PFSK-1 (cell line): ENCODE measurements around the gene TSSK6.

Source experiments
- FOXP2 ChIP-seq: optimal IDR thresholded peaks from 2 replicates; pipeline ENCODE3; 2011; ENCODE audit warnings: borderline replicate concordance, control low read depth, inconsistent platforms; ENCODE audit not compliant: insufficient read depth; ENCODE audit errors: extremely low read length, extremely low read depth
- POLR2AphosphoS5 ChIP-seq: IDR thresholded peaks from 2 replicates; pipeline ENCODE4 v1.6.1; 2012; ENCODE audit warnings: low read depth, mild to moderate bottlenecking, control low read depth, low read length, moderate library complexity
- SIN3A ChIP-seq: IDR thresholded peaks from 2 replicates; pipeline ENCODE4 v1.6.1; 2012; ENCODE audit warnings: mild to moderate bottlenecking, low read length, moderate library complexity, borderline replicate concordance; ENCODE audit not compliant: insufficient read depth
- TAF1 ChIP-seq: IDR thresholded peaks from 2 replicates; pipeline ENCODE4 v1.6.1; 2012; ENCODE audit warnings: low read length, control low read depth, borderline replicate concordance; ENCODE audit not compliant: insufficient read depth
- TF ChIP-seq, protein P1 (sequence below), 2 experiments: IDR thresholded peaks; 2 replicates each; pipeline versions ENCODE4 v1.6.1 to v1.8.0; 2011 to 2012; ENCODE audit warnings: low read depth in 2 of 2, low read length in 2 of 2, control low read depth in 1 of 2, inconsistent platforms in 1 of 2, mild to moderate bottlenecking in 1 of 2, moderate library complexity in 1 of 2; ENCODE audit not compliant: insufficient read depth in 1 of 2

GRCh38 chr19:19535311-19536191 lies 20.2 kb upstream of the TSSK6 start:
- TF ChIP-seq, protein P1, sequence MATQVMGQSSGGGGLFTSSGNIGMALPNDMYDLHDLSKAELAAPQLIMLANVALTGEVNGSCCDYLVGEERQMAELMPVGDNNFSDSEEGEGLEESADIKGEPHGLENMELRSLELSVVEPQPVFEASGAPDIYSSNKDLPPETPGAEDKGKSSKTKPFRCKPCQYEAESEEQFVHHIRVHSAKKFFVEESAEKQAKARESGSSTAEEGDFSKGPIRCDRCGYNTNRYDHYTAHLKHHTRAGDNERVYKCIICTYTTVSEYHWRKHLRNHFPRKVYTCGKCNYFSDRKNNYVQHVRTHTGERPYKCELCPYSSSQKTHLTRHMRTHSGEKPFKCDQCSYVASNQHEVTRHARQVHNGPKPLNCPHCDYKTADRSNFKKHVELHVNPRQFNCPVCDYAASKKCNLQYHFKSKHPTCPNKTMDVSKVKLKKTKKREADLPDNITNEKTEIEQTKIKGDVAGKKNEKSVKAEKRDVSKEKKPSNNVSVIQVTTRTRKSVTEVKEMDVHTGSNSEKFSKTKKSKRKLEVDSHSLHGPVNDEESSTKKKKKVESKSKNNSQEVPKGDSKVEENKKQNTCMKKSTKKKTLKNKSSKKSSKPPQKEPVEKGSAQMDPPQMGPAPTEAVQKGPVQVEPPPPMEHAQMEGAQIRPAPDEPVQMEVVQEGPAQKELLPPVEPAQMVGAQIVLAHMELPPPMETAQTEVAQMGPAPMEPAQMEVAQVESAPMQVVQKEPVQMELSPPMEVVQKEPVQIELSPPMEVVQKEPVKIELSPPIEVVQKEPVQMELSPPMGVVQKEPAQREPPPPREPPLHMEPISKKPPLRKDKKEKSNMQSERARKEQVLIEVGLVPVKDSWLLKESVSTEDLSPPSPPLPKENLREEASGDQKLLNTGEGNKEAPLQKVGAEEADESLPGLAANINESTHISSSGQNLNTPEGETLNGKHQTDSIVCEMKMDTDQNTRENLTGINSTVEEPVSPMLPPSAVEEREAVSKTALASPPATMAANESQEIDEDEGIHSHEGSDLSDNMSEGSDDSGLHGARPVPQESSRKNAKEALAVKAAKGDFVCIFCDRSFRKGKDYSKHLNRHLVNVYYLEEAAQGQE (IDR thresholded peaks at IDR 0.05; ENCODE audit: insufficient read depth in 1 of 2, low read depth in 2 of 2, low read length in 2 of 2) = no peak
- no peak for TF ChIP-seq TAF1
- TF ChIP-seq SIN3A = no peak
- no peak for TF ChIP-seq POLR2AphosphoS5
- TF ChIP-seq FOXP2 = no peak
